AG04450 (cell line): Measurements from ENCODE around the gene KIF3C. TPM values are rescaled to one million over a fixed set of nuclear protein-coding genes. Genes with fewer than 3 reads are reported as not detected.

Experiments
- CTCF ChIA-PET: fragments of 300-600, 350-600 bp; formaldehyde crosslinking; extraction: SDS; loops from one replicate; lab custom pipeline; 2022; ENCODE audit warnings: antibody characterized with exemption, inconsistent platforms; lab: Charles Lee
- POLR2A ChIA-PET: fragments of 350-600 bp; formaldehyde crosslinking; extraction: SDS; loops from one replicate; lab custom pipeline; 2021; ENCODE audit warnings: antibody characterized with exemption, inconsistent platforms; lab: Yijun Ruan, JAX
- DNase-seq: peaks from one replicate; pipeline ENCODE4 v3.0.0-alpha.2; 2011; ENCODE audit warnings: low read depth, low spot score
- H3K27ac ChIP-seq: one replicate; pipeline ENCODE4 v1.5.1; 2012; ENCODE audit warnings: low read depth, low read length, control low read depth
- H3K27me3 ChIP-seq: one replicate; pipeline ENCODE4 v1.6.0; 2012; ENCODE audit warnings: low read length; ENCODE audit not compliant: control insufficient read depth, insufficient read depth
- H3K4me3 ChIP-seq: 2 replicates; pipeline ENCODE4 v1.5.1; 2011; ENCODE audit warnings: mild to moderate bottlenecking, low read depth, low read length, control low read depth
- H3K9me3 ChIP-seq: 2 replicates; pipeline ENCODE4 v1.5.1; 2012; ENCODE audit warnings: low read length; ENCODE audit not compliant: control insufficient read depth, insufficient read depth
- CTCF ChIP-seq: IDR thresholded peaks from 2 replicates; pipeline ENCODE4 v1.5.1; 2011; ENCODE audit warnings: low read depth, low read length, control low read depth, inconsistent platforms
- polyA plus RNA-seq: library from polyadenylated mRNA; depleted of rRNA; stranded (reverse); fragments of >200 nt; gene quantifications from 2 replicates; pipeline ENCODE4 v1.2.3, GENCODE V29; 2011

Gene KIF3C
- polyA plus RNA-seq, 1 experiment = 8.0 TPM

GRCh38 chr2:25982968-25983280, 627 bp upstream of the KIF3C start:
- H3K9me3 ChIP-seq = peaks cover 4% of the 10 kb centered on the region; the same call in 1 of the 2 replicates
- H3K27ac ChIP-seq = no peak overlapping the region
- peak overlapping the region; percentile 78 for H3K4me3 ChIP-seq
- DNase-seq = no peak
- POLR2A ChIA-PET = interaction anchor here (0.5 to 2.6 kb wide), 3 partner anchors 9 to 124 kb away, joined by 3 to 8 read pairs (median 5); partner anchors contain the start of gene RAB10
- no peak for TF ChIP-seq CTCF
- CTCF ChIA-PET = interaction anchor here (1.1 kb wide), 1 partner anchor 9 kb away, joined by 5 read pairs; no protein-coding TSS in a partner anchor
- no peaks in the 10 kb centered on the region for H3K27me3 ChIP-seq

DNA sequence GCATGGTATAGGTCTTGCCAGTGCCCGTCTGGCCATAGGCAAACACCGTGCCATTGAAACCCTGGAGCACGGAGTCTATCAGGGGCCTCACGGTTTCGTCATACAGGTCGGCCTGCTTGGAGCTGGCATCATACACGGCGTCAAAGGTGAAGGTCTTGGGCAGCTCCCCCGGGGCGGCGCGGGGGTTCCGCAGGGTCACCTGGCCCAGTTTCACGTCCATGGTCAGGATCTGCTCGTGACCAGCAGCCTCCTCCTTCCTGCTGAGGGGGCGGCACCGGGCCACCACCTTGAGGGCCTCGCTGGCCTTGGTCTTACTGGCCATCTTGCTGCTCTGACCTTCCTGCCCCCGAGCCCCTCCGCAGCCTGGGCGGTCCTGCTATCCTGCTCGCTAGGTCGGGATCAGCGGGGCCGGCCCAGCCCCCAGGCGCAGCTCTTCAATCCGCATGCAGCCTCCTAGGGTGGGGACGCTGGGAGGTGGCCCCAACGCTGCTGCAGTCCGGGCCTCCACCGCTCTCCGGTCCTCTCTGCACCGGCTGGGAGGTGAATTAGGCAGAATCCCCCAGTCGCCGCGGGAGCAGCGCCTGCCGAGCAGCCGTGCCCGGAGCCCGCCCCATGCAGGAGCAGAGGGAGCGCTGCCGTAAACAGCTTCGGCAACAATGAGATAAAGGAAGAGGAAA, 563 bp downstream of the KIF3C start:
- Histone ChIP-seq H3K27ac (no peak overlapping the region), H3K4me3 (peak overlapping the region; percentile 78), H3K9me3 (peaks cover 4% of the 10 kb centered on the region; the same call in 1 of the 2 replicates), H3K27me3 (no peaks in the 10 kb centered on the region)
- ChIA-PET CTCF (interaction anchor here (0.6 to 1.6 kb wide), 7 partner anchors 10 to 358 kb away, joined by 3 to 8 read pairs (median 4); no protein-coding TSS in a partner anchor), POLR2A (interaction anchor here (0.6 to 2.6 kb wide), 3 partner anchors 10 to 85 kb away, joined by 5 to 8 read pairs (median 7); partner anchors contain the start of gene RAB10)
- TF ChIP-seq CTCF = no peak
- no peak for DNase-seq

DNA sequence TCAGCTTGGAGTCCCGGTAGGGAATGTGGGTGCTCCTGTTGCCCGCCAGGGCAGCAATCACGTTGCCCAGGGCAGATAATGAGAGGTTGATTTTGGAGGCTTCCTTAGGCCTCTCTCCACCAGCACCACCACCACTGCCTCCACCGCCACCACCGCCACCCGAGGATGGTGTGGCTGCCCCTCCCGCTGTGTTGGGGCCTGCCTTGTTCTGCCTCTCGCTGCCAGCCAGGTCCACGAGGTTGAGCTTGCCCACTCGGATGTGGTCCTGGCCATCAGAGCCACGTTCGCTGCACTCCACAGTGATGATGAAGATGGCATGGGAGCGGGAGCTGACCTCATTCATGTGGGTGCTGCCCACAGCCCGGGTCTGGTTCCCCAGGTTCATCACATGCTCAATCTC, 1.3 kb downstream of the KIF3C start:
- ChIA-PET POLR2A (interaction anchor here (2.6 kb wide), 1 partner anchor 54 kb away, joined by 8 read pairs; the partner anchor contains the start of gene RAB10), CTCF (interaction anchor here (1.6 kb wide), 1 partner anchor 165 kb away, joined by 5 read pairs; no protein-coding TSS in a partner anchor)
- H3K4me3 ChIP-seq = no peak overlapping the region
- H3K27ac ChIP-seq = no peak overlapping the region
- TF ChIP-seq CTCF = no peak
- peaks cover 4% of the 10 kb centered on the region; the same call in 1 of the 2 replicates for H3K9me3 ChIP-seq
- H3K27me3 ChIP-seq = no peaks in the 10 kb centered on the region
- DNase-seq = no peak

DNA sequence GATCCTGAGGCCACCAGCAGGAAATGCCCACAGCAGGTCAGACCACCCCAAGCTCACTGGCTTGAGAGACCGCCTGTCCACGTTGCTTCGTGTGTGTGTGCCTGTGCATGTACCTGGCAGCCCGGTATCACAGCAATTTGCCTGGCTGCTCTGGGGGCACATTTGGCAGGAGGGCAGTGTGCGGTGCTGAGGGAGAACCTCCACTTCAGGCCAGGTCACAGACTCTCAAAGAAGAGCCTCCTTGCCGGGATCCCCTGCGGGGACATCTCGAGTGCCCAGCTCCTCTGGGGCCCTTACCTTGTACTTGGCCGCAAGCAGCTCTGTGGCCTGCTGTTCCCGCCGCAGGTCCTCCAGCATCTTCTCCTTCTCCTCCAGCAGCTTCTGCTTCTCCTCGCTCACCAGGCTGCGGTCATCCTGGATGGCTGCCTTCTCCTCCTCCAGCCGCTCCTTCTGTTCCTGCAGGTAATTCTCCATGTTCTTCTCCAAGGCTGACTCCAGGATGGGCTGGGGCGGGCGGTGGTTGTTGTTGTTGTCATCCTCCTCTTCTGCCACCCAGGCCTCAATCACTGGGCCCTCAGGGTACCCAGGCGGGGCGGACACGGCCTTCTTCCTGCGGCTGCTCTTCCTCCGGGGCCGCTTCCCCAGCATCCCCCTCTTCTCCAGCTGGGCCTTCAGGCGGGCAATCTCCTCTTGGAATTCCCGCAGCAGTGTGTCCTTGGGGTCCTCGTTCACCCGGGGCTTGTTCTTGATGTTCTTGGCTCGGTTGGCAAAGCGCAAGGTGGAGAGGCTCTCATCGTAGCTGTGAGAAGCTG, 2.0 kb downstream of the KIF3C start:
- H3K27ac ChIP-seq = no peak overlapping the region
- H3K4me3 ChIP-seq = no peak overlapping the region
- TF ChIP-seq CTCF = no peak
- CTCF ChIA-PET = interaction anchor here (0.8 kb wide), 1 partner anchor 165 kb away, joined by 3 read pairs; no protein-coding TSS in a partner anchor
- POLR2A ChIA-PET = interaction anchor here (2.6 kb wide), 1 partner anchor 54 kb away, joined by 8 read pairs; the partner anchor contains the start of gene RAB10
- no peaks in the 10 kb centered on the region for H3K27me3 ChIP-seq
- DNase-seq = no peak
- H3K9me3 ChIP-seq = peaks cover 4% of the 10 kb centered on the region; the same call in 1 of the 2 replicates
